ENCODE measurements around the gene ZFP64. TPM values are rescaled to one million over a fixed set of nuclear protein-coding genes. Genes with fewer than 3 reads are reported as not detected.

ZFP64 gene
- total RNA-seq, 2 donors from 2014 or later: 6.3 to 10.4 TPM

DNA sequence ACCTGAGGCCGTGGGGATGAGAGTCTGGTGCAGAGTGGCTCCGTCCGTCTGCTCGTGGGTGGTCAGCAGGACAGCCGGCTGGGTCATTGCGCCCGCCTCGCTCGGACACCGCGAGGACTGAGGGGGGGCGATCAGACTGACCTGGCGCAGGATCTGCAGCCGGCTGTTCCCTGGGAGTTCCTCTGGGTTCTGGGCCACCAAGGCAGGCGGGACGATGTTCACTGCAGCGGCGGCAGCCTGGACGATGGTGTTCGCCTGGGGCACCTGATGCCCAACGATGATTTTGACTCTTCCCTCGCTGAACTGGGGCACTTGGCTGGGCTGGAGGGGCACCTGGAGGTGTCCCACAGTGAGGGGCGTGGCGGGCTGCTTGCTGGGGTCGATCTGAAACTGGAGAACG lies 39.2 kb downstream of the ZFP64 start:
- no peak for ATAC-seq
- no peak overlapping the region for H3K4me3 ChIP-seq

GRCh38 chr20:52150440-52151258 lies 40.9 kb downstream of the ZFP64 start:
- Histone ChIP-seq H3K36me3 (replicated peaks in 1 of 2; ENCODE audit: insufficient read depth in 1 of 2, low read depth in 2 of 2) (peaks cover 0 to 8% of the 10 kb centered on the region in 2 donors), H3K27me3 (no peaks in the 10 kb centered on the region), H3K9me3 (no peaks in the 10 kb centered on the region), H3K4me3 (no peak overlapping the region), H3K27ac (no peak overlapping the region), H3K4me1 (no peaks in the 10 kb centered on the region)
- ATAC-seq: no peak
- intact Hi-C loops (cut with DNase I): no loop called here
- 54 to 56% methylated on average over 2 of the region's 2 CpGs for WGBS, 2 donors
- TF ChIP-seq, protein P1, sequence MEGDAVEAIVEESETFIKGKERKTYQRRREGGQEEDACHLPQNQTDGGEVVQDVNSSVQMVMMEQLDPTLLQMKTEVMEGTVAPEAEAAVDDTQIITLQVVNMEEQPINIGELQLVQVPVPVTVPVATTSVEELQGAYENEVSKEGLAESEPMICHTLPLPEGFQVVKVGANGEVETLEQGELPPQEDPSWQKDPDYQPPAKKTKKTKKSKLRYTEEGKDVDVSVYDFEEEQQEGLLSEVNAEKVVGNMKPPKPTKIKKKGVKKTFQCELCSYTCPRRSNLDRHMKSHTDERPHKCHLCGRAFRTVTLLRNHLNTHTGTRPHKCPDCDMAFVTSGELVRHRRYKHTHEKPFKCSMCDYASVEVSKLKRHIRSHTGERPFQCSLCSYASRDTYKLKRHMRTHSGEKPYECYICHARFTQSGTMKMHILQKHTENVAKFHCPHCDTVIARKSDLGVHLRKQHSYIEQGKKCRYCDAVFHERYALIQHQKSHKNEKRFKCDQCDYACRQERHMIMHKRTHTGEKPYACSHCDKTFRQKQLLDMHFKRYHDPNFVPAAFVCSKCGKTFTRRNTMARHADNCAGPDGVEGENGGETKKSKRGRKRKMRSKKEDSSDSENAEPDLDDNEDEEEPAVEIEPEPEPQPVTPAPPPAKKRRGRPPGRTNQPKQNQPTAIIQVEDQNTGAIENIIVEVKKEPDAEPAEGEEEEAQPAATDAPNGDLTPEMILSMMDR (IDR thresholded peaks at IDR 0.05): peak; percentile 60 to 74 (median 68)
- TF ChIP-seq POLR2A (IDR thresholded peaks at IDR 0.05): no peak
- DNase-seq: peak in 3 of 4 donors; percentile 9 to 36 (median 20)

More for the DNA sequence above, 39.2 kb downstream of the ZFP64 start:
- Histone ChIP-seq H3K27ac (no peak overlapping the region), H3K4me1 (no peaks in the 10 kb centered on the region), H3K9me3 (peaks cover 0 to 4% (median 0%) of the 10 kb centered on the region in 3 donors), H3K36me3 (replicated peaks in 1 of 2; ENCODE audit: insufficient read depth in 1 of 2, low read depth in 2 of 2) (peaks cover 0 to 8% of the 10 kb centered on the region in 2 donors), H3K27me3 (no peaks in the 10 kb centered on the region)
- DNase-seq: no peak
- intact Hi-C loops (cut with DNase I): no loop called here
- WGBS, 2 donors: 92 to 93% methylated on average over 8 to 25 of the region's 26 CpGs
- no peak for TF ChIP-seq POLR2A (IDR thresholded peaks at IDR 0.05)
- TF ChIP-seq, protein P1 (IDR thresholded peaks at IDR 0.05): no peak

DNA sequence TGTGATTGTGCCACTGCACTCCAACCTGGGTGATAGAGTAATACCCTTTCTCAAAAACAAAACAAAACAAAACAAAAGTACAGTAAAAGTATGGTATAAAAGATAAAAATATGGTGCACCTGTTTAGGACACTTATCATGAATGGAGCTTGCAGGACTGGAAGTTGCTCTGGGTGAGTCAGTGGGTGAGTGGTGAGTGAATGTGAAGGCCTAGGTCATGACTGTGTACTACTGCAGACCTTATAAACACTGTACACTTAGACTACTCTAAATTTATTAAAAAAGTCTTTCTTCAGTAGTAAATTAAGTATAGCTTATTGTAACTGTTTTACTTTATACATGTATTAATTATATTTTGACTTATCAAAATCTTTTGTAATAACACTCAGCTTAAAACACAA lies 46.0 kb downstream of the ZFP64 start:
- DNase-seq (no peak), ATAC-seq (no peak)
- no peaks in the 10 kb centered on the region for H3K4me1 ChIP-seq
- no peak overlapping the region for H3K27ac ChIP-seq
- no peaks in the 10 kb centered on the region for H3K36me3 ChIP-seq (replicated peaks in 1 of 2; ENCODE audit: insufficient read depth in 1 of 2, low read depth in 2 of 2)
- no peak overlapping the region for H3K4me3 ChIP-seq
- no peaks in the 10 kb centered on the region for H3K9me3 ChIP-seq
- intact Hi-C loops (cut with DNase I): no loop called here
- TF ChIP-seq, protein P1 (IDR thresholded peaks at IDR 0.05): no peak
- no peak for TF ChIP-seq POLR2A (IDR thresholded peaks at IDR 0.05)
- H3K27me3 ChIP-seq: no peaks in the 10 kb centered on the region

DNA sequence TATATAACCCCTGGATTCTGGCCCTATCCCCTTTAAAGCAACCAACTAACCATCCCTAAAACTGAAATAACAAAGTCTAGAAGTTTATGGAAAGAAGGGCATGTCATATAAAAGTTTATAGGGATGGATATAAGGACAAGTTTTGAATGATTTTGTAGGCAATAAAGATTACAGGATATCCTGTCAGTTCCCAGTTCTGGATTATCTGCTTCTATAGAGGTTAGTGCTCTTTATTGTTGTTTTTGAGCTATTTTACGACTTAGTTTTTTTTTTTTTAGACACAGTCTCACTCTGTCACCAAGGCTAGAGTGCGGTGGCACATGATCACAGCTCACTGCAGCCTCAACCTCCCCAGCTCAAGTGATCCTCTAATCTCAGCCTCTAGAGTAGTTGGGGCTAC lies 48.3 kb downstream of the ZFP64 start:
- intact Hi-C loops (cut with DNase I): no loop called here
- WGBS, 2 donors: 81% methylated on average over 2 of the region's 2 CpGs

More for the DNA sequence above, 48.3 kb downstream of the ZFP64 start:
- Histone ChIP-seq H3K36me3 (replicated peaks in 1 of 2; ENCODE audit: insufficient read depth in 1 of 2, low read depth in 2 of 2) (no peaks in the 10 kb centered on the region), H3K9me3 (no peaks in the 10 kb centered on the region), H3K27ac (no peak overlapping the region), H3K4me3 (no peak overlapping the region), H3K27me3 (no peaks in the 10 kb centered on the region), H3K4me1 (no peaks in the 10 kb centered on the region)
- ATAC-seq (no peak), DNase-seq (no peak)
- TF ChIP-seq POLR2A (IDR thresholded peaks at IDR 0.05): no peak
- TF ChIP-seq, protein P1 (IDR thresholded peaks at IDR 0.05): no peak

Data from body of pancreas (tissue), 4 donors.